ENCODE results near the gene ARHGAP9. TPM values are rescaled to one million over a fixed set of nuclear protein-coding genes. Genes with fewer than 3 reads are reported as not detected.
"Not testable (repeated sequence)": the region's sequence is repeated elsewhere in the genome, so short reads cannot be mapped to it uniquely, and the experiment has no call there.

The ARHGAP9 gene
- total RNA-seq, 2 experiments from 2014 or later, result 243 to 248 TPM

- Mint-ChIP-seq H3K9me3 (ENCODE audit: insufficient read depth) (no peaks in the 10 kb centered on the region), H3K36me3 (ENCODE audit: low read depth) (peaks cover 15% of the 10 kb centered on the region), H3K27me3 (ENCODE audit: low read depth) (no peaks in the 10 kb centered on the region), H3K4me1 (ENCODE audit: low read depth) (peaks cover 42% of the 10 kb centered on the region), H3K27ac (peak overlapping the region; percentile 98), H3K4me3 (peak overlapping the region; percentile 97)
- peak; percentile 57 for DNase-seq
- ATAC-seq, result peak; percentile 64
- CTCF ChIA-PET, result interaction anchor here (0.6 to 2.7 kb wide), 14 partner anchors 17 to 311 kb away, joined by 3 to 32 read pairs (median 3); partner anchors contain the start of genes ARHGAP9 and INHBE
- POLR2A ChIA-PET, result interaction anchor here (0.6 to 1.8 kb wide), 7 partner anchors 12 to 101 kb away, joined by 3 to 12 read pairs (median 3); partner anchors contain the start of gene DDIT3
Measured at GRCh38 chr12:57430112-57430930, 49.3 kb downstream of the ARHGAP9 start.

GRCh38 chr12:57429473-57430111 is 50.1 kb downstream of the ARHGAP9 start:
- Mint-ChIP-seq H3K27me3 (ENCODE audit: low read depth) (no peaks in the 10 kb centered on the region), H3K4me1 (ENCODE audit: low read depth) (peaks cover 35% of the 10 kb centered on the region), H3K4me3 (peak overlapping the region; percentile 97), H3K36me3 (ENCODE audit: low read depth) (peaks cover 16% of the 10 kb centered on the region), H3K9me3 (ENCODE audit: insufficient read depth) (no peaks in the 10 kb centered on the region), H3K27ac (peak overlapping the region; percentile 98)
- POLR2A ChIA-PET, result interaction anchor here (0.6 to 1.8 kb wide), 7 partner anchors 11 to 221 kb away, joined by 3 to 12 read pairs (median 3); partner anchors contain the start of gene DDIT3
- no peak for ATAC-seq
- CTCF ChIA-PET, result interaction anchor here (0.7 to 2.7 kb wide), 12 partner anchors 18 to 312 kb away, joined by 3 to 32 read pairs (median 3); partner anchors contain the start of genes ARHGAP9 and INHBE
- DNase-seq, result no peak

- CTCF ChIA-PET, result interaction anchor here (2.7 kb wide), 1 partner anchor 25 kb away, joined by 32 read pairs; the partner anchor contains the start of gene INHBE
- Mint-ChIP-seq H3K4me3 (peak overlapping the region; percentile 97), H3K27ac (peak overlapping the region; percentile 58), H3K9me3 (ENCODE audit: insufficient read depth) (no peaks in the 10 kb centered on the region), H3K36me3 (ENCODE audit: low read depth) (peaks cover 19% of the 10 kb centered on the region), H3K27me3 (ENCODE audit: low read depth) (no peaks in the 10 kb centered on the region), H3K4me1 (ENCODE audit: low read depth) (peaks cover 29% of the 10 kb centered on the region)
- POLR2A ChIA-PET, result interaction anchor here (0.6 to 1.8 kb wide), 3 partner anchors 30 to 221 kb away, joined by 3 to 12 read pairs (median 3); no protein-coding TSS in a partner anchor
- no peak for ATAC-seq
- no peak for DNase-seq
Measured at GRCh38 chr12:57428965-57429364, 50.7 kb downstream of the ARHGAP9 start.

- CTCF ChIA-PET, result interaction anchor here (1.1 to 1.9 kb wide), 4 partner anchors 26 to 150 kb away, joined by 3 to 5 read pairs (median 4); partner anchors contain the start of gene GLI1
- POLR2A ChIA-PET, result interaction anchor here (0.6 to 0.7 kb wide), 2 partner anchors 174 to 655 kb away, joined by 3 read pairs; no protein-coding TSS in a partner anchor
- not testable (repeated sequence) for H3K4me3 Mint-ChIP-seq; H3K27me3 Mint-ChIP-seq (ENCODE audit: low read depth); H3K9me3 Mint-ChIP-seq (ENCODE audit: insufficient read depth); H3K27ac Mint-ChIP-seq; ATAC-seq; DNase-seq
- peaks cover 30% of the 10 kb centered on the region for H3K36me3 Mint-ChIP-seq (ENCODE audit: low read depth)
- peaks cover 27% of the 10 kb centered on the region for H3K4me1 Mint-ChIP-seq (ENCODE audit: low read depth)
Measured at GRCh38 chr12:57426948-57427347, 52.7 kb downstream of the ARHGAP9 start.

Small RNAs within 50 kb of the gene (microRNA-seq; reads per million reads assigned to microRNA genes)
- 7.5 reads per million, percentile 15 among the genes with 10 or more reads in this experiment for gene MIR616
- not detected for gene MIR6758

Other genes starting within 250 kb of the ARHGAP9 start
- 1 to 10 TPM; 7.5 to 9.9 TPM for gene STAC3, start 228.7 kb downstream of the ARHGAP9 start, total RNA-seq
- gene R3HDM2, start 48.8 kb downstream of the ARHGAP9 start, total RNA-seq, result 10 to 100 TPM; 59.0 to 61.7 TPM
- gene INHBC, start 45.1 kb downstream of the ARHGAP9 start, total RNA-seq, result not detected
- not detected for gene INHBE, start 24.6 kb downstream of the ARHGAP9 start, total RNA-seq
- gene GLI1, start 20.1 kb downstream of the ARHGAP9 start, total RNA-seq, result 1 to 10 TPM in 1 of 2 experiments, under 1 TPM in 1; 0.68 to 1.9 TPM
- gene MARS1, start 8.2 kb upstream of the ARHGAP9 start, total RNA-seq, result 100 to 1,000 TPM; 275 to 291 TPM
- gene DDIT3, start 40.6 kb upstream of the ARHGAP9 start, total RNA-seq, result 10 to 100 TPM; 14.9 to 15.0 TPM
- 10 to 100 TPM; 68.4 to 71.4 TPM for gene MBD6, start 43.0 kb upstream of the ARHGAP9 start, total RNA-seq
- 10 to 100 TPM; 89.3 to 96.5 TPM for gene DCTN2, start 67.3 kb upstream of the ARHGAP9 start, total RNA-seq
- gene KIF5A, start 70.2 kb upstream of the ARHGAP9 start, total RNA-seq, result 1 to 10 TPM in 1 of 2 experiments, under 1 TPM in 1; 0.99 to 1.4 TPM
- gene PIP4K2C, start 111.3 kb upstream of the ARHGAP9 start, total RNA-seq, result 10 to 100 TPM; 16.8 to 17.9 TPM
- 10 to 100 TPM; 15.4 to 17.8 TPM for gene DTX3, start 125.0 kb upstream of the ARHGAP9 start, total RNA-seq
- gene ARHGEF25, start 131.6 kb upstream of the ARHGAP9 start, total RNA-seq, result under 1 TPM; 0.37 TPM
- under 1 TPM; 0.84 to 0.99 TPM for gene B4GALNT1, start 153.3 kb upstream of the ARHGAP9 start, total RNA-seq
- gene OS9, start 214.3 kb upstream of the ARHGAP9 start, total RNA-seq, result 100 to 1,000 TPM; 100 to 107 TPM

Measured in activated CD8-positive, alpha-beta T cell treated with anti-CD3 and anti-CD28 coated beads, Interleukin-2, amount 10 ng/mL, durations not matched to agents 7 days and 5 days (primary cell).